K562 (cell line): ENCODE data around the gene GOLGA5. TPM values are rescaled to one million over a fixed set of nuclear protein-coding genes. Genes with fewer than 3 reads are reported as not detected.

Experiments
- EGR1 ChIP-seq: fragments of 450-650 bp; conservative IDR thresholded peaks from 2 replicates; pipeline ENCODE4 v1.6.1; 2017; ENCODE audit warnings: mild to moderate bottlenecking
- MITF ChIP-seq: IDR thresholded peaks from 2 replicates; pipeline ENCODE4 v1.6.1; 2014; ENCODE audit warnings: antibody characterized with exemption
- NR2C2 ChIP-seq, 2 experiments: fragments of 200-800 bp in 1 of 2; sonication (Bioruptor generic) in 1 of 2; sonication (generic) in 1 of 2; formaldehyde crosslinking in 1 of 2; IDR thresholded peaks; 2 replicates each; pipeline versions ENCODE4 v1.6.1 to v1.8.0; 2016 to 2022; ENCODE audit warnings: mild to moderate bottlenecking in 1 of 2, missing compliant biosample characterization in 1 of 2, missing genetic modification characterization in 1 of 2, missing genetic modification reagents in 1 of 2
- NUFIP1 ChIP-seq: fragments of 450-650 bp; IDR thresholded peaks from 2 replicates; pipeline ENCODE4 v1.6.1; 2018; ENCODE audit not compliant: partially characterized antibody
- PKNOX1 ChIP-seq: fragments of 450-650 bp; IDR thresholded peaks from 2 replicates; pipeline ENCODE4 v1.6.1; 2016
- TAF9B ChIP-seq: fragments of 450-650 bp; IDR thresholded peaks from 2 replicates; pipeline ENCODE4 v1.6.1; 2018; ENCODE audit warnings: mild to moderate bottlenecking; ENCODE audit not compliant: partially characterized antibody
- ZEB2 ChIP-seq: fragments of 450-650 bp; IDR thresholded peaks from 2 replicates; pipeline ENCODE4 v1.6.1; 2016
- ZFX ChIP-seq: sonication (generic); formaldehyde crosslinking; IDR thresholded peaks from 2 replicates; pipeline ENCODE4 v1.8.0; 2022; ENCODE audit warnings: mild to moderate bottlenecking, missing genetic modification reagents, moderate library complexity
- ZNF232 ChIP-seq: sonication (generic); formaldehyde crosslinking; IDR thresholded peaks from 2 replicates; pipeline ENCODE4 v1.8.0; 2022; ENCODE audit warnings: mild to moderate bottlenecking, missing genetic modification reagents
- ZNF263 ChIP-seq: sonication (generic); formaldehyde crosslinking; IDR thresholded peaks from 2 replicates; pipeline ENCODE4 v1.8.0; 2022; ENCODE audit warnings: mild to moderate bottlenecking, missing genetic modification reagents, borderline replicate concordance
- ZNF507 ChIP-seq: conservative IDR thresholded peaks from 2 replicates; pipeline ENCODE4 v1.6.1; 2017; ENCODE audit warnings: missing genetic modification characterization, missing compliant biosample characterization
- ZNF518B ChIP-seq: fragments of 250-450 bp; sonication (Bioruptor Pico); IDR thresholded peaks from 2 replicates; pipeline ENCODE4 v1.5.0; 2021; ENCODE audit warnings: mild to moderate bottlenecking, moderate library complexity
- ZNF696 ChIP-seq: fragments of 250-450 bp; sonication (Bioruptor Pico); conservative IDR thresholded peaks from 2 replicates; pipeline ENCODE4 v1.4.0; 2020; ENCODE audit warnings: mild to moderate bottlenecking, moderate library complexity
- polyA plus RNA-seq, 8 experiments: library from polyadenylated mRNA; depleted of rRNA in 4 of 8; stranded (reverse) in 5 of 8; unstranded in 3 of 8; fragments of >200 nt; fragmentation: Nextera tagmentation in 2 of 8; fragmentation: Illumina TruSeq in 1 of 8; extraction: Ambion mirVana in 2 of 8; extraction: Trizol in 1 of 8; gene quantifications; 2 replicates each; pipeline versions ENCODE4 v1.2.1 to v1.2.3, GENCODE V29; 2011 to 2014; ENCODE audit warnings: inconsistent platforms in 1 of 8, missing spikeins in 1 of 8
- total RNA-seq, 7 experiments: library from RNA; depleted of rRNA in 6 of 7; stranded (reverse); fragments of >200 nt in 6 of 7; fragmentation: Illumina TruSeq in 2 of 7; extraction: Trizol in 2 of 7; gene quantifications; 2 replicates each; pipeline versions ENCODE4 v1.2.1 to v1.2.3, GENCODE V29; 2011 to 2021; ENCODE audit warnings: low replicate concordance in 1 of 7
- TF ChIP-seq, protein P1 (sequence below): sonication (generic); formaldehyde crosslinking; IDR thresholded peaks from 2 replicates; pipeline ENCODE4 v1.8.0; 2022; ENCODE audit warnings: missing genetic modification reagents, mild to moderate bottlenecking, borderline replicate concordance
- TF ChIP-seq, protein P2 (sequence below): sonication (generic); formaldehyde crosslinking; IDR thresholded peaks from 2 replicates; pipeline ENCODE4 v1.8.0; 2022; ENCODE audit warnings: missing genetic modification reagents, mild to moderate bottlenecking, moderate library complexity, borderline replicate concordance
- TF ChIP-seq, protein P3 (sequence below): fragments of 250-450 bp; sonication (Bioruptor Pico); IDR thresholded peaks from 2 replicates; pipeline ENCODE4 v1.5.0; 2021
- TF ChIP-seq, protein P4 (sequence below): sonication (generic); formaldehyde crosslinking; IDR thresholded peaks from 2 replicates; pipeline ENCODE4 v1.8.0; 2022; ENCODE audit warnings: mild to moderate bottlenecking, low read depth, missing genetic modification reagents

GOLGA5 gene
- total and polyA plus RNA-seq, 9 of the 15 experiments (the other 6 are each of a cell fraction or from before 2014, with no cell fraction given): 5.7 to 19.6 (median 12.7) TPM

DNA sequence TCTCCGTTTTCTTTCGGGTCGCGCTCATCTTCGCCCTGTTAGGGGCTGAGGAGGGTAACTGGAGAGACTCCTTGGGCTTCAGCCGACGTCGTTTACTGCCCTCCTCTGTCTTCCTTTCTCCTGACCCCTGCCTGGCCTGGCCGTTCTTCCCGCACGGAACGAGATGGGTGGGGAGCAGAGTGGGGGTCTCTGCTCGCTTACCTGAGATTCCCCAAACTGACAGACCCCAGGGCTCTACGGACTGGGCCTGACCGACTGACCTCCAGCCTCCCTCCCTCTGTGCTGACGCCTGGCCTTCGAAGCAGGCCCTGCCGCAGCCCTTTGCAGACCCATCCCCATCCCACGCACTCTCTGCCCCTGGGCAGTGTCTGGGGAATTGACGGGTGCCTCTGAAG lies 439 bp downstream of the GOLGA5 start (continued):
- TF ChIP-seq PKNOX1 (no peak), NUFIP1 (no peak), ZNF507 (tag) (no peak), ZEB2 (no peak), NR2C2 (CRISPR knock-in tag; IDR thresholded peaks at IDR 0.05) (no peak), NR2C2 (tag; IDR thresholded peaks at IDR 0.05) (peak; percentile 7), ZNF696 (CRISPR knock-in tag) (no peak), MITF (no peak), ZFX (CRISPR knock-in tag) (peak; percentile 80), EGR1 (0 out of 2 replicates have a peak, but pooled peaks have one; percentile 7), TAF9B (no peak), ZNF263 (CRISPR knock-in tag) (0 out of 2 replicates have a peak, but pooled peaks have one; percentile 6), ZNF232 (CRISPR knock-in tag) (no peak), ZNF518B (CRISPR knock-in tag) (no peak)
- TF ChIP-seq, protein P1, sequence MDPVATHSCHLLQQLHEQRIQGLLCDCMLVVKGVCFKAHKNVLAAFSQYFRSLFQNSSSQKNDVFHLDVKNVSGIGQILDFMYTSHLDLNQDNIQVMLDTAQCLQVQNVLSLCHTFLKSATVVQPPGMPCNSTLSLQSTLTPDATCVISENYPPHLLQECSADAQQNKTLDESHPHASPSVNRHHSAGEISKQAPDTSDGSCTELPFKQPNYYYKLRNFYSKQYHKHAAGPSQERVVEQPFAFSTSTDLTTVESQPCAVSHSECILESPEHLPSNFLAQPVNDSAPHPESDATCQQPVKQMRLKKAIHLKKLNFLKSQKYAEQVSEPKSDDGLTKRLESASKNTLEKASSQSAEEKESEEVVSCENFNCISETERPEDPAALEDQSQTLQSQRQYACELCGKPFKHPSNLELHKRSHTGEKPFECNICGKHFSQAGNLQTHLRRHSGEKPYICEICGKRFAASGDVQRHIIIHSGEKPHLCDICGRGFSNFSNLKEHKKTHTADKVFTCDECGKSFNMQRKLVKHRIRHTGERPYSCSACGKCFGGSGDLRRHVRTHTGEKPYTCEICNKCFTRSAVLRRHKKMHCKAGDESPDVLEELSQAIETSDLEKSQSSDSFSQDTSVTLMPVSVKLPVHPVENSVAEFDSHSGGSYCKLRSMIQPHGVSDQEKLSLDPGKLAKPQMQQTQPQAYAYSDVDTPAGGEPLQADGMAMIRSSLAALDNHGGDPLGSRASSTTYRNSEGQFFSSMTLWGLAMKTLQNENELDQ (CRISPR knock-in tag): no peak
- TF ChIP-seq, protein P2, sequence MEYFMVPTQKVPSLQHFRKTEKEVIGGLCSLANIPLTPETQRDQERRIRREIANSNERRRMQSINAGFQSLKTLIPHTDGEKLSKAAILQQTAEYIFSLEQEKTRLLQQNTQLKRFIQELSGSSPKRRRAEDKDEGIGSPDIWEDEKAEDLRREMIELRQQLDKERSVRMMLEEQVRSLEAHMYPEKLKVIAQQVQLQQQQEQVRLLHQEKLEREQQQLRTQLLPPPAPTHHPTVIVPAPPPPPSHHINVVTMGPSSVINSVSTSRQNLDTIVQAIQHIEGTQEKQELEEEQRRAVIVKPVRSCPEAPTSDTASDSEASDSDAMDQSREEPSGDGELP: no peak
- TF ChIP-seq, protein P3, sequence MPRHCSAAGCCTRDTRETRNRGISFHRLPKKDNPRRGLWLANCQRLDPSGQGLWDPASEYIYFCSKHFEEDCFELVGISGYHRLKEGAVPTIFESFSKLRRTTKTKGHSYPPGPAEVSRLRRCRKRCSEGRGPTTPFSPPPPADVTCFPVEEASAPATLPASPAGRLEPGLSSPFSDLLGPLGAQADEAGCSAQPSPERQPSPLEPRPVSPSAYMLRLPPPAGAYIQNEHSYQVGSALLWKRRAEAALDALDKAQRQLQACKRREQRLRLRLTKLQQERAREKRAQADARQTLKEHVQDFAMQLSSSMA (CRISPR knock-in tag): no peak
- TF ChIP-seq, protein P4, sequence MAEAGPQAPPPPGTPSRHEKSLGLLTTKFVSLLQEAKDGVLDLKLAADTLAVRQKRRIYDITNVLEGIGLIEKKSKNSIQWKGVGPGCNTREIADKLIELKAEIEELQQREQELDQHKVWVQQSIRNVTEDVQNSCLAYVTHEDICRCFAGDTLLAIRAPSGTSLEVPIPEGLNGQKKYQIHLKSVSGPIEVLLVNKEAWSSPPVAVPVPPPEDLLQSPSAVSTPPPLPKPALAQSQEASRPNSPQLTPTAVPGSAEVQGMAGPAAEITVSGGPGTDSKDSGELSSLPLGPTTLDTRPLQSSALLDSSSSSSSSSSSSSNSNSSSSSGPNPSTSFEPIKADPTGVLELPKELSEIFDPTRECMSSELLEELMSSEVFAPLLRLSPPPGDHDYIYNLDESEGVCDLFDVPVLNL: peak; percentile 50; the same call in 1 of the 2 replicates
